ENCODE measurements around the gene FAM120A.
A peak's percentile ranks its signal among the peaks of the same experiment; 100 is the strongest.

The FAM120A gene

GRCh38 chr9:93566408-93567270, 115.2 kb downstream of the FAM120A start:
- peak; percentile 98 for DNase-seq

DNA sequence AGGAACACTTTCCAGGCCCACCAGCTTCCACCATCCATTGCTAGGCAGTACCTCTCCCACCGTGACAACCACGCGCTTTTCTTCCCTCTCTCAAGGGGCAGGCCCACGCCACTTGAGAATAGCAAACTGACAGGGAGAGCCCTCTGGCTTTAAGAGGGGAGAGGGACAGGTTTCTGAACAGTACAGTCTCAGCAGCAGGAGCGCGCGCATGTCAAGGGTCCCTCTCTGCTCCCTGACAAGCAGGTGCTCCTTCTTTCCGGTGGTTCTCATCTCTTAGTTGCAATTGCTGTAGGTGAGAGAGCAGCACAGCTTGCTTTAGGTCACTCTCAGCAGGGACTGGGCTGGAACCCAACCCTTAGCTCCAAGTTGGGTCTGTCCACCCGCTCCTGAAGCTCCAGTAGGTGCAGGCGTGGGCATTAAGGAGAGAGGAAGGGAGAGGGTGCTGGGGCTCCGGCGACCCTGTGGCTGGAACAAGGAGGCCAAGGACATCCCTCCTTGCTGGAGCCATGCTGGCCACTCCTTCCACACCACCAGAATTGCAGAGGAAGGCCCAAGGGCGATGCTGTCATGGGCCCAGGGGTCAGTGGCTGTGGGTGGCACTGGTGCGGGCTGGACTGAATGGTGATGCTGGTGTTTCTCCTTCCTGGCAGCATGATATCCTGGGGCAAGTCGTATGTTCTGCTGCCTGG, 115.9 kb downstream of the FAM120A start:
- no peak for DNase-seq

DNA sequence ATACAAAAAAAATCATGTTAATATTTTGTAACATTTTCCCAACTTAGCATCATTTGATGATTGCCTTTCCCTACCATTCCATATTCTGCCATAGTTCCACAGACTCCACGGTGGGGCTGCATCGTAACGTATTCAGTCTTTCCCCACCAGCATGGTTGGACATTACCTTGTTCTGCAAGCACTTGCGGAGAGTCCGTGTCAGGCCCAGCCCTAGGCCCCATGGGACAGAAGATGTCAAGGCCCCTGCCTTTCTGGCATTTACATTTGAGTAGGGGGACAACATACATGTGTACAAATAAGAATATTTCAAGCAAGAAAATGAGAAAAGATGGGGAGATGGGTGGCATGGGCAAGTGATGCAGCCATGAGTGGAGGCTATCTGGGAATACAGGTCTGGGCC, 116.7 kb downstream of the FAM120A start:
- no peak for DNase-seq

GRCh38 chr9:93569621-93570174, 118.2 kb downstream of the FAM120A start:
- no peak for DNase-seq

- DNase-seq, result no peak
These were observed 120.7 kb downstream of the FAM120A start for GRCh38 chr9:93572221-93572620.

- DNase-seq, result no peak
These were observed 121.4 kb downstream of the FAM120A start for GRCh38 chr9:93572636-93573515.

GRCh38 chr9:93573516-93573828, 122.0 kb downstream of the FAM120A start:
- DNase-seq, result no peak

DNA sequence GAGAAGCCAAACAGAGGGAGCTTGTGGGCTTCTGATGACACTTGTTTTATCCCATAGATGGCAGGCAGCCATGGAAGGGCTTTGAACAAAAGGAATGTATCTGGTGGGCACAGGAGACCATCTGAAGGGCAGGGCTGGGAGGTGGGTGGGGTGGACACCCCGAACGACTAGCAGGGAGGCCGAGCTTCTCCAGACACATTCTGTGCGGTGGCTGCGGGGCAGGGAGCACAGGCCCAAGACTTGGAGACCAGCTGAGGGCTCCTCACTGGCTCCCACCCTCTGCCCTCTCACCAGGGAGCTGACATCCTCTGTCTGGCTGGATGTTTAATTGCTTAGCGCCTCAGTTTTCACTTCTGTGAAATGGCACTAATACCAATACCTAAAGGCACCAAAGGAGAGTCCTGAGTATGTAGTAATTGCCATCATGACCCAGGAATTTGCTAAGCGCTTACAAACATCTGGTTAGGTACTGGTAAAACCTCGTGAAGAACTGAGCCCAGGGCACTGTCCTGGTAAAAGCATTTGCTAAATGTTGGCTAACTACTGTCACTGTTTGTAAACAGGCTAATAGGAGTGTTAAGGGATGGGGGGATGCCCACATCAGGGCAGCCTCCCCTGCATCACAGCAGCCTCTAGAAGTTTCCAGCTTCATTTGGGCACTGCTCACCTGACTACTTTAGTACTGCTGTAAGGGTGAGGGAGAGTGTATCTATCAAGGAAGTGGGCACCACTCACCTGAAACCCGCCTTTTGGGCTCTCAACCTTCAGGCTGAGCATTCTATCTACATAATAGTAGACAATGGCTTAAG, 122.8 kb downstream of the FAM120A start:
- no peak for DNase-seq

DNA sequence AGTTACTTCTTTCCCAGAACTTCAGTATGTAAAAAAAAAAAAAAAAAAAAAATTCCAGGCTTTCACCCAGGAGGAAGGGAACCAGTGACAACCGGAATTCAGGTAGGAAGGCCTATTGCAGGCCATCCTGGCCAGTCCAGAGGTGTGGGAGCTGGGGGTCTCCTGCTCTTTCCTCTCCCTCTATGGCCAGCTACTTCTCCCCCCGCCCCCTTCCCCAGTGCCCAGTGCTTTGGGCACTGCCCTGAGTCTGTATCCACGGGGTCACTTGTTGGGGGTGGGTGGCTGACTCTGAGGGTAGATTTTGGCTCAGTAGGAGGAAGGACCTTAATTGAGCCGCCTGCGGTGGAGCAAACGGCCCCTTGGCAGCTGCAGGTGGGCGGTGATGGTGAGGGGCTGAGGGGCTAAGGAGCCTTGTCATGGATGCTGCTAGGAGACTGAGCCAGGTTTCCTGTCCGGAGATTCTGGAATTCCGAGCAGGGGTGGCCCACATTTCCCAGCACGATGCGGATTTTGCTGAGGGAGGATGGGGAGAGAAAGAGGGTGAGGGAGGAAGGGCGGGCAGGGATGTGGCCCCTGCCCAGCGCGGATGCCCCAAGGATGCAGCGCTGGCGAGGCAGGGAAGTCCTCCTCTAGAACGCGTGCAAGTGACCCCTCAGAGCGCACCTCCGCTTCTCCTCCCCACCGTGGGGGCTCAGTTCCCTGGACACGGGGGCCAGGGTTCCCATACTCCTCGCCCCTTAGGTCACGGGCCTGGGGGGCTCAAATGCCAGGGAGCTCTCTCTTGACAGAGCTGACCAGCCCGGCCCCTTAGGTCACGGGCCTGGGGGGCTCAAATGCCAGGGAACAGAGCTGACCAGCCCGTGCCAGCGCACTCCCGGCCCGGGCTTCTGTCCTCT, 123.7 kb downstream of the FAM120A start:
- DNase-seq, result no peak

DNA sequence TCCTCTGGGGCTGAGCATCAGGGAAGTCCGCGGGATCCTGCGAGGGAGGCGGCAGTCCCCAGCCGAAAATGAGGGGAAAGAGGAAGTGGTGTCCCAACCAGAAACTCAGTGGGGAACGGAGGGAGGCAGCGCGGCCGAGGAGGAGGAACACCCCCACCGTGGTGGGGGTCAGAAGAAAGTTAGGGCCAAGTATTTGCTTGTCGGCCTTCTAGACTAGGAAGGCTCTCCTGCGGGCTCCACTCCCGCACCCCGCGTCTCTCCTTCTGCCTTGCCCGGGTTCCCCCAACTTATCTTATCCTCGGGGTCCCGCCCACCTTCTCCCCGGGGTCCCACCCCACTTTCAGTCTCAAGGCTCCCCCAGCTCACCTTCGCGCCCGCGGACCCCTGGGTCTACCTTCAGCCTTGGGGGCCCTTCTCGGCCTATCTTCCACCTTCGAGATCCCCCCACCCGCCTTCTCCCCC, 124.3 kb downstream of the FAM120A start:
- DNase-seq, result peak; percentile 39

DNA sequence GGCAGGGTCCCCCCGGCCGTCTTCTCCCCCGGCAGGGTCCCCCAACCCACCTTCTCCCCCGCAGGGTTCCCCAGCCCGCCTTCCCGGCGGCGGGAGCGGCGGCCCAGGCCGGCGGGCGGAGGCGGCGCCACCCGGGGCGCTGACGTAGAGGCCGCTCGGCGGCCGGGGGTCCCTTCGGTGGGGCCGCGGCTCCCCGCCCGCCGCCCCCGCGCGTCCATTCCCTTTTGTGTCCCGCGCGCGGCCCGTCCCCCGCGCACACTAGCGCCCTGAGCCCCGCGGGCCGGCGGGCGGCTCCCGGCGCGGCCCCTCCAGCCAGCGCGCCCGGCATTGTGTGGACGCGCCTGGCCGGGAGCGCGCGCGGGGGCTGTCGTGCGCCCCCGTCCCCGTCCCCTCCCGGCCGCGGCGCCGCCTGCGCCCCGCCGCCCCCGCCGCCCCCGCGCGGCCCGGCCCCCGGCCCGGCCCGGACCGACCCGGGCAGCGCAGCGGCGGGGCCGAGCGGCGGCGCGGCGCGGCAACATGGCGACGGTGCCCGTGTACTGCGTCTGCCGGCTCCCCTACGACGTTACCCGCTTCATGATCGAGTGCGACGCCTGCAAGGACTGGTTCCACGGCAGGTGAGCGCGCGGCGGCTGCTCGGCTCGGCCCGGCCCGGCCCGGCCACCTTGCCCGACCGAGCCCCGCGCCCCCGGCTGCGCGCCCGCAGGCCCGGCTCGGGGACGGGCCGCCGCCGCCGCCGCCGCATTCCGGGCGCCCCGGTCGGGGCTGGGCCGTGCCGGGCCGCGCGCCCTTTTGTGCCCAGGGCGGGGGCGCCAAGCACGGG, 125.0 kb downstream of the FAM120A start, which contains the start of gene PHF2:
Gene PHF2 (plus strand): TSS at position 327 of the 820 bp plus-strand sequence. CDS start 190 bp downstream, at position 517.
- peak; percentile 30 for DNase-seq

DNA sequence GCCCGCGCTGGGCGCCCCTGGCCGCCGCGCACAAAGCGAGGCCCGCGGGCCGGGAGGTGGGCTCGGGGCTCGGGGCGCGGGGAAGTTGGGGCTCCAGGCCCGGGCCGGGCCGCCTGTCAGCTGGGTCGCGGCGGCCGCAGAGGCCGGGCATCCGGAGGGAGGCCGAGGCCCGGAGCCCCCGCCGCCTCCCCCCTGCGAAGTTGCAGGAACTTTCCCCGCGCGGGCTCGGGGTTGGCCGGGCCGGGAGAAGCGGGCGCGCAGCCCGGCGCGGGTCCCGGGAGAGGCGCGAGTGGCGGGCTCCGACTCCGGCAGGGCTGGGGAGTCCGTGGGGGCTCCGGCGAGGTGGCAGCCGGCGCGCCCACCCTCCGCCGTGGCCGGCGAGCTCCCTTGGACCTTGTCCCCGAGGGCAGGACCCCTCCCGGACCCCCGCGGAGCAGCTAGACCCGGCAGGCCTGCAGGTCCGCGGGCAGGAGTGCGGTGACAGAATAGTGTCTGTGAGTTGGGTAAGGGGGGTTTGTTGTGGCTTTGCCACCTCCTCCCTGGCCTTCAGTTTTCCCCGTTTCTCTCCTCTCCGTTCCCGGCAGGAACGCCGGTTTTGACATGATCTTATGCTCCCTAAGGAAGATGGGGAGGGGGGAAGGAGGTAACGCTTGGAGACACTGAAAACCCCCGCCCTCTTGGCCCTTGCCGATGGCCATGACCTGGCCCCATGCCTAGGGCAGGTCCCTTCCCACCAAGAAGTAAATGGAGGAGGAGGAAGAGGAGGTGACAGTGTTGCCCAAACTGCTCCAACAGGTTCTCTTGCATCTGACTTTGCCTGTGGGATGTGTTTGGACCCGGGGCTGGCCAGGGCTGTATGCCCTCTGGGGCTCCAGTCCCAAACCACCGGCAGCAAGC, 125.8 kb downstream of the FAM120A start:
- peak; percentile 22 for DNase-seq

DNA sequence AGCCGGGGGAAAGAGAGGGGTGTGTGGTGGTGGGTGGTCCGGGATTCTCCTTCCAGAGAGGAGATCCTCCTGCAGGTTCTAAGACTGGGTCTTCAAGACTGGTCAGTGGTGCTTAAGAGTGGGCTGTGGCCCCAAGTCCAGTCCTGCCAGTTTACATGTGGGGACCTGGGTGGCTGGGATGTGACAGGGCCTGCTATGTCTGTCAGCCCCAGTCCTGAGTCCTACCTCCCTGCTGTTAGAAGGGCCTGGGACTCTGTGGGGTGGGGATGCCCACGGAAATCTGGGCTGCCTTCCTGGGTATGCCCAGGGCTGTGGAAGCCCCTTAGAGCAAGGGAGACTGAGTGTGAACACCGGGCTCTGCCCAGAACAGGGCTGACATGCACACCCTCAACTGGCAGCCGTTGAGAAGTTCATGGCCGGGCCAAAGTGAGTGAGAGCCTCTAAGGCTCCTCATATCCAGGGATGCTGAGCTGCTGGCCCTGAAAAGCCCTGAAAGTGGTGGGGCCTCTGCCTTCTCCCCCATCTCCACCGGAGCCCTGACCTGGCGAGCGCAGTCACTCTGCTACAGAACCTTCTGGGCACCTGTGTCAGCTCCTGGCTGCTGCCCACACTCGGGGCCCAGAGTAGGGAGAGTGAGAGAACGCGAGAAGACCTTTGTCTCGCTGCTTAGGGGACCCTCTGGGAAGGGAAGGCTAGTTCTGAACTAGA, 126.6 kb downstream of the FAM120A start:
- no peak for DNase-seq

- DNase-seq, result no peak
These were observed 127.4 kb downstream of the FAM120A start for GRCh38 chr9:93578844-93579243.

- DNase-seq, result no peak
These were observed 128.4 kb downstream of the FAM120A start for GRCh38 chr9:93579711-93580516.

GRCh38 chr9:93580654-93581380, 129.3 kb downstream of the FAM120A start:
- no peak for DNase-seq
